Lower lobe of right lung (tissue), 2 donors: ENCODE results near the gene TDP1. TPM values are rescaled to one million over a fixed set of nuclear protein-coding genes. Genes with fewer than 3 reads are reported as not detected.

Experiments
- ATAC-seq, 2 donors: fragments of 200-7000 bp; cut with Tn5 transposase; one replicate each; pipeline ENCODE4 v1.9.1; 2020 to 2022; ENCODE audit warnings: mild to moderate bottlenecking in 2 of 2, moderate library complexity in 2 of 2
- DNase-seq: peaks from one replicate; pipeline ENCODE4 v3.0.0-alpha.2; 2020
- H3K27ac ChIP-seq: fragments of 200-600 bp; one replicate; pipeline ENCODE4 v1.8.0; 2022
- H3K27me3 ChIP-seq: fragments of 200-600 bp; one replicate; pipeline ENCODE4 v1.8.0; 2022; ENCODE audit warnings: low read depth
- H3K36me3 ChIP-seq: fragments of 200-600 bp; one replicate; pipeline ENCODE4 v1.8.0; 2022; ENCODE audit warnings: mild to moderate bottlenecking
- H3K4me1 ChIP-seq: fragments of 200-600 bp; one replicate; pipeline ENCODE4 v1.8.0; 2022
- H3K4me3 ChIP-seq: fragments of 200-600 bp; one replicate; pipeline ENCODE4 v1.8.0; 2022; ENCODE audit warnings: mild to moderate bottlenecking
- H3K9me3 ChIP-seq: fragments of 200-600 bp; one replicate; pipeline ENCODE4 v1.8.0; 2022
- intact Hi-C: fragments of 100-400 bp; cut with DNase I; formaldehyde crosslinking; loops from one replicate; pipeline ENCODE4 v1.11.0; 2022
- total RNA-seq: library from RNA; stranded (reverse); fragmentation: NEBNext Ultra II Directional; extraction: Animal tissue kit (Norgen Biotek cat#: 25700); gene quantifications from one replicate; pipeline ENCODE4 v1.2.1, GENCODE V29; 2021
- TF ChIP-seq, protein P1 (sequence below): fragments of 200-600 bp; IDR thresholded peaks from one replicate; pipeline ENCODE4 v1.8.0; 2022; ENCODE audit warnings: antibody characterized with exemption, mild to moderate bottlenecking
- donor health status: DM: no; HTN: yes; CAD: no; lungs with severe emphysema.

The TDP1 gene
- total RNA-seq, 1 donor from 2014 or later: 9.6 TPM

DNA sequence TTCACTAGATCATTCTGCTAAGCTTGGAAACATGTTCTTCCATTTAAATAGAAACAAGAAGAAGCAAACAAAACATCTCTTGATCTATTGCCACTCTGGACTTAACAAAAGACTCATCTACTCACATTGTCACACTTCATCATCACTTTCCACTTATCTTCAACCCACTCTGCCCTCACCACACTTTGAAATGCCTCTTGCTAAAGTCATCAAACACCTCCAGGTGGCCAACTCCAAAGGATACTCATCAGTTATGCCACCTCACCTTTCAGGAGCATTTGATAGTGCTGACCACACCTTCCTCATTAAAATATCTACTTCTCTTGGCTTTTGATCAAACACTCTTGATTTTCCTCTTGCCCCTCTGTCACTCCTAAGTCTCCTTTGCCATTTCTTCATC lies 8.4 kb upstream of the TDP1 start:
- DNase-seq (no peak), ATAC-seq (no peak)
- intact Hi-C loops: no loop called here
- Histone ChIP-seq H3K4me1 (no peaks in the 10 kb centered on the region), H3K27ac (no peak overlapping the region), H3K27me3 (no peaks in the 10 kb centered on the region), H3K9me3 (no peaks in the 10 kb centered on the region), H3K36me3 (no peaks in the 10 kb centered on the region), H3K4me3 (no peak overlapping the region)
- TF ChIP-seq, protein P1, sequence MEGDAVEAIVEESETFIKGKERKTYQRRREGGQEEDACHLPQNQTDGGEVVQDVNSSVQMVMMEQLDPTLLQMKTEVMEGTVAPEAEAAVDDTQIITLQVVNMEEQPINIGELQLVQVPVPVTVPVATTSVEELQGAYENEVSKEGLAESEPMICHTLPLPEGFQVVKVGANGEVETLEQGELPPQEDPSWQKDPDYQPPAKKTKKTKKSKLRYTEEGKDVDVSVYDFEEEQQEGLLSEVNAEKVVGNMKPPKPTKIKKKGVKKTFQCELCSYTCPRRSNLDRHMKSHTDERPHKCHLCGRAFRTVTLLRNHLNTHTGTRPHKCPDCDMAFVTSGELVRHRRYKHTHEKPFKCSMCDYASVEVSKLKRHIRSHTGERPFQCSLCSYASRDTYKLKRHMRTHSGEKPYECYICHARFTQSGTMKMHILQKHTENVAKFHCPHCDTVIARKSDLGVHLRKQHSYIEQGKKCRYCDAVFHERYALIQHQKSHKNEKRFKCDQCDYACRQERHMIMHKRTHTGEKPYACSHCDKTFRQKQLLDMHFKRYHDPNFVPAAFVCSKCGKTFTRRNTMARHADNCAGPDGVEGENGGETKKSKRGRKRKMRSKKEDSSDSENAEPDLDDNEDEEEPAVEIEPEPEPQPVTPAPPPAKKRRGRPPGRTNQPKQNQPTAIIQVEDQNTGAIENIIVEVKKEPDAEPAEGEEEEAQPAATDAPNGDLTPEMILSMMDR: no peak

DNA sequence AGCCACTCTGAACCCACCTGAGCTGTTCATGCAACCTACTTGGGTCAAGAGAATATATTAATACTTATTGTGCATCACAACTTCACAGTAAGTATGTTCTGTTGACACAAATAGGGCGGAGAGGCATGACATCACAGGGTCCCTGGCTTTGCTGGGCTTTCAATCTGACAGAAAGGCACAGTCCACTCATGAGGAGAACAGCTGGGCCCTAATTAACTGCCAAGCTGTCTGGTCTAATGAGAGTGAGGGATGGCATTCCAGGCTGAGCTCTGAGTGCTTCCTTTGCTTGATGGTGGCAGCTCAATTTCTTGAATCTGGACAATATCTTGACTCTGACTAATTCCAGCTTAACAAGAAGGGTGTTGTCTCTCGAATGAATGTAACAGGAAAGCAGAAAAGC lies 3.2 kb upstream of the TDP1 start:
- no peak overlapping the region for H3K4me3 ChIP-seq
- H3K4me1 ChIP-seq: peaks cover 18% of the 10 kb centered on the region
- no peaks in the 10 kb centered on the region for H3K9me3 ChIP-seq
- no peaks in the 10 kb centered on the region for H3K27me3 ChIP-seq
- ATAC-seq (no peak), DNase-seq (no peak)
- H3K36me3 ChIP-seq: no peaks in the 10 kb centered on the region
- H3K27ac ChIP-seq: no peak overlapping the region
- TF ChIP-seq, protein P1: no peak
- intact Hi-C loops: no loop called here

DNA sequence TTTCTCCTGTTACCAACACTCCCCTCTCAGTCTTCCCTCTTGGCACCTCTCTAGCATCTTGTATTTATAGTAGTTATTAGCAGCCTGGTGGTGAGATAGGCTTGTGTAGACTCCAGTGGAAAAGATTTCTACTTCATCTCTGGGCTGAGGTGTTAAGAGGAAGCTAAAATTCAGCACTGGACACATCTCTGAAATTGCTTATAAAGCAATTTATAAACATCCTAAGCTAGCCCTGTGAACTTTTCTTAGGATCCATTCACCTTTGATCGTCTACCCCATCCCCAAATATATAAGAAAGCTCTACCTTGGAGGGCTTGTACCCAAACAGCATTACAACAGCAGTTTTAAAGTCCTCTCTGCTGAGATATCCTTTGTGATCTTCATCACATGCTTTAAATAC lies 2.1 kb upstream of the TDP1 start:
- intact Hi-C loops: no loop called here
- no peak overlapping the region for H3K4me3 ChIP-seq
- no peaks in the 10 kb centered on the region for H3K36me3 ChIP-seq
- DNase-seq: no peak
- peaks cover 19% of the 10 kb centered on the region for H3K4me1 ChIP-seq
- ATAC-seq: no peak
- H3K27ac ChIP-seq: no peak overlapping the region
- H3K9me3 ChIP-seq: no peaks in the 10 kb centered on the region
- TF ChIP-seq, protein P1: no peak
- no peaks in the 10 kb centered on the region for H3K27me3 ChIP-seq

DNA sequence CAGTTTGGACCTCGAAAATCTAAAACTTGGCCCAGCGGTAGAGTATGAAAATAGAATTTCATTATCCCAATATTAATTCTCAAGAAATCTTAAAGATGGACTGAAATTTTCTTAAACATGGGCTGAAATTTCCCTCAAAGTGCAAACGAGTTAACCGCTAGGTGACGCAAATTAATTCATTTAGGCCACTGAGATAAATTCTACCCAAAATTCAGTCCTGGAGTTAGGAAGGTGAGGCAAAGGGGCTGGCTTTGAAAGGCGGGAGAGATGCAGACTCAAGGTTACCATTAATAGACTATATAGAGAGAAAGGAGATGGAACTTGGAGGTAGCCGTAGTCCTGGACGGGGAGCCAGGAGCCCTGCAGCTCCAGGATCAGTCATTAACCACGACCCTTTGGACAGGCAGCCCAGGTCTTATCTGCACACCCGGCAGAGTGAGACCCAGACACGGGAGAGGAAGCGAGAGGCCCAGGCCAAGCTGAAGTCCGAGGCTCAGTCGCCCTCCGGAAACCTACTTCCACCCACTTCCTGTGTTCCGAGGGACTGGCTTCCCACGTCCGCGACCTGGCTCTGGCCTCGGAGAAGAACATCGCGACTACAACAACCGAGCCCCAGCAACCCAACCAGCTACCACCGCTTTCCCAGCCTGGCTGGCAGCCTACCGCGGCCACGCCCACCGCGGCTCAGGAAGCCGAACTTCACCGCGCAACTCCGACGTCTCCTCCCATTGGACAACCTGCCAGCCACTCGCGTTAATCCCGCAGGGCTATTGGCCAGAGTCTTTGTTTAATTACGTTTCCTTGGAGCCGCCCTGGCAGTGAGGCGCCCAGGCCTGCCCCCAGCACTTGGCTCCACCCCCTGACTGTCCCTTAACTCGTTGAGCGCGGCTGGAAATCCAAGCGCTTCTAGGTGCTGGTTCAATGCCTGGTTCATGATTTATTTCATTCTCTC lies 1.4 kb upstream of the TDP1 start, which contains the start of gene EFCAB11:
Gene EFCAB11, minus strand, starts transcription at position 661 of the 952 bp plus-strand sequence. Its CDS starts 70 bp downstream, at position 591.
- peak; percentile 96 for DNase-seq
- Histone ChIP-seq H3K27me3 (no peaks in the 10 kb centered on the region), H3K9me3 (no peaks in the 10 kb centered on the region), H3K4me3 (peak within 1 kb of the TSS; percentile 80), H3K4me1 (peaks cover 19% of the 10 kb centered on the region), H3K36me3 (no peaks in the 10 kb centered on the region), H3K27ac (peak within 1 kb of the TSS; percentile 87)
- ATAC-seq: peak; percentile 96 to 97
- intact Hi-C loops: no loop called here
- TF ChIP-seq, protein P1: no peak

DNA sequence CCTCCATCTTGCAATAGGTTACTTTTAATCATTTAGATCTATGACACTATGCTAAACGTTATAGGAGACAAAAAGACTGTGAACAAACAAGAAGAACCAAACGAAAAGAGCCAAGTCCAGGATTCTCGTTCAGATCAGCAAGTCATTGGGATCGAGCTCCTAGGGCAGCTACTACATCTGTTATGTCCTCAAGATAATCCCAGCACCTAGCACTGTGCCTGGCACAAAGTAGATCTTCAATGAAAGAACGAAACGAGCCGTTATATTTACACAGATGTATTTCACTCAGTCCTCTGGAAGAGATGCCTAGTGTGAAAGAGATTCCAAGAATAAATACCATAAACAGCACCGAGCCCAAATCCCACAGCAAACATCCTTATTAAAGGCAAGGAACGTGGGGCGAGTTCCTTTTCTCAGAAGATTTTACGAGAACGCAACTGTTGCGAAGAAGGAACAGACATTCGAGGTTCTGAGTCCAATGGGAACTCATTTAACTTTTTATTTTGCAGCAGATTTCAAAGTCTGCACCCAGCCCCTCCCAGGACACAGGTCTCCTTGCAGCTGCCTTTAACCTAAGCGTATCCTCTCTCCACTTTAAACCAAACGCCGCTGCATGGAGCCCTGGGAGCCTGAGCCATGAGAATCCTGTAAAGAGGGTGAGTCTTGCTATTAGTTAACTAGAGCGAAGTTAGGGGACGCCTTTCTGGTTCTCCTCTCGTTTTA lies 544 bp upstream of the TDP1 start:
- Histone ChIP-seq H3K4me3 (peak overlapping the region; percentile 80), H3K9me3 (no peaks in the 10 kb centered on the region), H3K27me3 (no peaks in the 10 kb centered on the region), H3K27ac (peak overlapping the region; percentile 87), H3K4me1 (peaks cover 19% of the 10 kb centered on the region), H3K36me3 (no peaks in the 10 kb centered on the region)
- ATAC-seq: peak; percentile 4 to 32
- intact Hi-C loops: no loop called here
- TF ChIP-seq, protein P1: no peak
- no peak for DNase-seq
